Neuronal stem cell (in vitro differentiated cells): ENCODE measurements around the gene CACNG7.
"Not testable (repeated sequence)": the region's sequence is repeated elsewhere in the genome, so short reads cannot be mapped to it uniquely, and the experiment has no call there.

ENCODE experiments used
- DNase-seq: peaks from one replicate; pipeline ENCODE4 v3.0.0-alpha.2; 2013; ENCODE audit warnings: low spot score
- H2AFZ ChIP-seq: one replicate; pipeline ENCODE4 v1.6.1; 2013; ENCODE audit warnings: mild to moderate bottlenecking, low read length, inconsistent platforms
- H2AK5ac ChIP-seq: 2 replicates; pipeline ENCODE4 v1.6.1; 2013; ENCODE audit warnings: low read depth, mild to moderate bottlenecking, inconsistent platforms, low read length, moderate library complexity, mixed read lengths
- H2BK120ac ChIP-seq: 2 replicates; pipeline ENCODE4 v1.6.1; 2013; ENCODE audit warnings: low read depth, mild to moderate bottlenecking, inconsistent platforms, low read length, moderate library complexity, mixed read lengths
- H2BK12ac ChIP-seq: one replicate; pipeline ENCODE4 v1.6.1; 2013; ENCODE audit warnings: low read length, inconsistent platforms
- H2BK15ac ChIP-seq: 2 replicates; pipeline ENCODE4 v1.6.1; 2013; ENCODE audit warnings: mild to moderate bottlenecking, low read length, inconsistent platforms, mixed read lengths
- H2BK5ac ChIP-seq: one replicate; pipeline ENCODE4 v1.6.1; 2013; ENCODE audit warnings: inconsistent platforms, mild to moderate bottlenecking, low read length, moderate library complexity
- H3K14ac ChIP-seq: one replicate; pipeline ENCODE4 v1.6.1; 2013; ENCODE audit warnings: low read length, inconsistent platforms
- H3K18ac ChIP-seq: 2 replicates; pipeline ENCODE4 v1.6.1; 2013; ENCODE audit warnings: low read length, inconsistent platforms
- H3K23ac ChIP-seq: 2 replicates; pipeline ENCODE4 v1.6.1; 2013; ENCODE audit warnings: low read depth, mild to moderate bottlenecking, mixed read lengths, low read length, inconsistent platforms; ENCODE audit not compliant: poor library complexity
- H3K27ac ChIP-seq: replicated peaks from 3 replicates; pipeline ENCODE4 v1.5.1; 2013; ENCODE audit warnings: low read length, inconsistent platforms
- H3K27me3 ChIP-seq, 3 experiments: 2 replicates each; pipeline ENCODE4 v1.6.1; 2013; ENCODE audit warnings: low read length in 3 of 3, mild to moderate bottlenecking in 2 of 3, inconsistent platforms in 1 of 3, low read depth in 1 of 3, mixed read lengths in 1 of 3, moderate library complexity in 1 of 3; ENCODE audit not compliant: control insufficient read depth in 3 of 3, insufficient read depth in 3 of 3
- H3K36me3 ChIP-seq, 2 donors: replicated peaks in 1 of 2; 2 replicates each; pipeline ENCODE4 v1.6.1; 2013; ENCODE audit warnings: low read length in 2 of 2; ENCODE audit not compliant: control insufficient read depth in 2 of 2, insufficient read depth in 2 of 2
- H3K4ac ChIP-seq: 2 replicates; pipeline ENCODE4 v1.6.1; 2013; ENCODE audit warnings: inconsistent platforms, mild to moderate bottlenecking, low read length, moderate library complexity
- H3K4me1 ChIP-seq, 2 donors: 1 replicate in 1 of 2; 2 replicates in 1 of 2; pipeline ENCODE4 v1.6.1; 2013; ENCODE audit warnings: low read length in 2 of 2, low read depth in 1 of 2; ENCODE audit not compliant: control insufficient read depth in 2 of 2, insufficient read depth in 1 of 2
- H3K4me2 ChIP-seq: one replicate; pipeline ENCODE4 v1.6.1; 2013; ENCODE audit warnings: mild to moderate bottlenecking, low read length, inconsistent platforms; ENCODE audit not compliant: insufficient read depth, poor library complexity, severe bottlenecking
- H3K4me3 ChIP-seq, 2 donors: 2 replicates each; pipeline ENCODE4 v1.5.1; 2013; ENCODE audit warnings: low read length in 2 of 2, mild to moderate bottlenecking in 2 of 2, inconsistent platforms in 1 of 2, moderate library complexity in 1 of 2
- H3K79me1 ChIP-seq: one replicate; pipeline ENCODE4 v1.6.1; 2013; ENCODE audit warnings: low read depth, mild to moderate bottlenecking, inconsistent platforms, low read length, moderate library complexity
- H3K9ac ChIP-seq: one replicate; pipeline ENCODE4 v1.6.1; 2013; ENCODE audit warnings: mild to moderate bottlenecking, low read depth, low read length, inconsistent platforms; ENCODE audit not compliant: poor library complexity
- H3K9me3 ChIP-seq, 2 donors: replicated peaks in 1 of 2; 2 replicates each; pipeline versions ENCODE3 to v1.6.1; 2013; ENCODE audit warnings: low read length in 2 of 2, mild to moderate bottlenecking in 2 of 2, inconsistent platforms in 1 of 2, low read depth in 1 of 2, mixed read lengths in 1 of 2, moderate library complexity in 1 of 2; ENCODE audit not compliant: control insufficient read depth in 2 of 2, insufficient read depth in 1 of 2
- H4K8ac ChIP-seq: one replicate; pipeline ENCODE4 v1.6.1; 2013; ENCODE audit warnings: low read depth, mild to moderate bottlenecking, inconsistent platforms, low read length, moderate library complexity
- H4K91ac ChIP-seq: one replicate; pipeline ENCODE4 v1.6.1; 2013; ENCODE audit warnings: low read length, low read depth, mild to moderate bottlenecking, inconsistent platforms; ENCODE audit not compliant: poor library complexity
- WGBS, 2 donors: extraction: QIAGEN DNeasy Blood & Tissue Kit; methylation state at CpG; one replicate each; pipeline ENCODE4 v1.1.7; 2013; ENCODE audit warnings: missing lambda C conversion rate in 2 of 2, mixed read lengths in 1 of 2; ENCODE audit not compliant: insufficient read length in 2 of 2, insufficient replicate concordance in 1 of 2; ENCODE audit errors: extremely low coverage in 2 of 2; 5-methylcytosine and 5-hydroxymethylcytosine counted together

Gene CACNG7

DNA sequence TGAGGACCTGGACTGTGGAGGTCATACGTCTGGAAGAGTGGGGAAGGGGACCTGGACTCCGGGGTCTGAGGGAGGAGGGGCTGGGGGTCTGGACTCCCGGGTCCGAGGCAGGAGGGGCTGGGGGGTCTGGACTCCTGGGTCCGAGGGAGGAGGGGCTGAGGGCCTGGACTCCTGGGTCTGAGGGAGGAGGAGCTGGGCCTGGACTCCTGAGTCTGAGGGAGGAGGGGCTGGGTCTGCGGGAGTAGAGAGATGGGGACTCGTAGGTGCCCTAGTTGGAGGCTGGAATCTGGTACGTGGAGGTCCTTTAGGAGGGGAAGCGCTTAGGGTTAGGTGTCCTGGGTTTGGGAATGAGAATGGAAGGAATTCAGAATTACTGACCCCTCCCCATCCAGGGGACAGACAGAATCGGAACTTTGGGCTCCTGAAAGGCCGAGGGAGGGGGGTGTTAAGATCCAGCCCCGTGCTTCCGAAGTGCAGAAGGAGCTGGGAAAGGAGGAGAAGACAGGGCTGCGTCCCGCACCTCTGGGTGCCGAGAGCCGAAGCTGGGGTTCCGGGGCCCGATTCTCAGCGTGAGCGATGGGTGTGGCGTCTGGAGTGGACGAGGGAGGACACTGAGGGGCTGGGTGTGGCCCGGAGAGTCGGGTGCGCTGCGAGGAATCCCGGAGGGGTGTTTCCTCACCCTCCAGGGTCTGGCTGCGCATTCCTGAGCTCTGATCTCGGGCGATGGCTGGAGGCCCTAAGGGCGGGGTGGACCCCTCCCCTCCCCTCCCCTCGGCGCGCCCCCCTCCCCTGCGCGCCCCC, 40.8 kb upstream of the CACNG7 start:
- peak overlapping the region; percentile 63 for H2BK120ac ChIP-seq
- peak overlapping the region; percentile 88 for H3K4me2 ChIP-seq
- peak overlapping the region; percentile 80 for H2BK5ac ChIP-seq
- H4K91ac ChIP-seq: peak overlapping the region; percentile 38
- WGBS, 2 donors: no CpG with 5 or more reads among the region's 37 CpGs
- H3K4me1 ChIP-seq: peaks cover 8 to 15% of the 10 kb centered on the region in 2 donors
- peak overlapping the region; percentile 44 for H3K23ac ChIP-seq
- peak overlapping the region; percentile 87 to 96 for H3K4me3 ChIP-seq
- peak overlapping the region; percentile 86 for H2BK15ac ChIP-seq
- H3K79me1 ChIP-seq: peaks cover 5% of the 10 kb centered on the region
- H2AK5ac ChIP-seq: peak overlapping the region; percentile 77
- H3K18ac ChIP-seq: peak overlapping the region; percentile 97
- no peak overlapping the region for H2BK12ac ChIP-seq
- peaks cover 4 to 26% of the 10 kb centered on the region in 2 donors for H3K36me3 ChIP-seq
- peak overlapping the region; percentile 77 for H2AFZ ChIP-seq
- DNase-seq: no peak
- no peak overlapping the region for H3K14ac ChIP-seq
- no peaks in the 10 kb centered on the region for H3K27me3 ChIP-seq
- H3K27ac ChIP-seq: peak overlapping the region; percentile 86
- H3K9ac ChIP-seq: peak overlapping the region; percentile 92
- no peak overlapping the region for H4K8ac ChIP-seq
- no peak overlapping the region for H3K4ac ChIP-seq
- H3K9me3 ChIP-seq: no peaks in the 10 kb centered on the region

DNA sequence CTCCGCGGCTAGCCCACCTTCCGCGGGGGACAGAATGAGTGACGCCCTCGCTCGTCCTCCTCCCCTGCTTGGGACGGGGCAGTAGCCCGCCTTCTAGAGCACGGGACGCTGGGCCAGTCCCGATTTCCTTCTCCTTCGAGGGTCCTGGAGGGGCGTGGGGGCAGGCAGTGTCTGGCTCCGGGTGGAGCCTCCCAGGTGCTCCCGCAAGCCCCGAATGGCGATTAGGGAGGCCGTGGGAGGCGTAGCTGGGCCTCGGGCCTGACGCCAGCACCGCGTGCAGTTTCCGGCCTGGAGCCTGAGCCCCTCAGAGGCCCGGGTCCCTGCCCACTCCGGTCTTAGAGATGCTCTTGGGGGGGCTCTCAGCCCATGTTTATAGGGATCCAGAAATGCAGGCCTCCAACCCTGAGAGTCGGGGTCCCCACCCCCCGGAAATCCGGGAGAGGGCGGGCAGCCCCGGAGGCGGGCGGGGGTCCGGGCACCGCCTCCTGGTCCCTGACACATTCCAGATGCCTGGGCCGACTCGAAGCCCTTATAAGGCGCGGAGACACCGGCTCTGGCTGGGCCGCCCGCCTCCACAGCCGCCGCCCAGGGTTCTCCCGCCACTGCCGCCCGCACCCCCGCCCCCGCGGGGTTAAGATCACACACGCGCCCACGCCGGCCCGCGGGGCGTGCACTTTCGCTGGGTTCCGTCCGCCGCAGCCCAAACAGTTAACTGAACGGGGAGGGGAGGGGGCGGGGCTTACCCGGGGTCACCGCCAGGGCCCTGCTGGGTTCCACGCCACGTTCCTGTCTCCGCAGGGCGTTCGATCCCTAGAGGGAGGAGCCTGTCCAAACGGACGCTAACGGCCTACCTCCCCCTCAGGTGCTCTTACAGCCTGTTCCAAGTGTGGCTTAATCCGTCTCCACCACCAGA, 39.9 kb upstream of the CACNG7 start:
- WGBS, 2 donors: no CpG with 5 or more reads among the region's 75 CpGs

DNA sequence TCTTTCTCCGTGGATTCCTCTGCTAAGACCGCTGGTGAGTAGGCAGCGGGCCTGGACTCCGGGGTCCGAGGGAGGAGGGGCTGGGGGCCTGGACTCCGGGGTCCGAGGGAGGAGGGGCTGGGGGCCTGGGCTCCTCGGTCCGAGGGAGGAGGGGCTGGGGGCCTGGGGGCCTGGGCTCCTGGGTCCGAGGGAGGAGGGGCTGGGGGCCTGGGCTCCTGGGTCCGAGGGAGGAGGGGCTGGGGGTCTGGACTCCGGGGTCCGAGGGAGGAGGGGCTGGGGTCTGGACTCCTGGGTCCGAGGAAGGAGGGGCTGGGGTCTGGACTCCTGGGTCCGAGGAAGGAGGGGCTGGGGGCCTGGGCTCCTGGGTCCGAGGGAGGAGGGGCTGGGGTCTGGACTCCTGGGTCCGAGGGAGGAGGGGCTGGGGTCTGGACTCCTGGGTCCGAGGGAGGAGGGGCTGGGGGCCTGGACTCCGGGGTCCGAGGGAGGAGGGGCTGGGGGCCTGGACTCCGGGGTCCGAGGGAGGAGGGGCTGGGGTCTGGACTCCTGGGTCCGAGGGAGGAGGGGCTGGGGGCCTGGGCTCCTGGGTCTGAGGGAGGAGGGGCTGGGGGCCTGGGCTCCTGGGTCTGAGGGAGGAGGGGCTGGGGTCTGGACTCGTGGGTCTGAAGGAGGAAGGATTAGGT, 39.1 kb upstream of the CACNG7 start:
- H3K14ac ChIP-seq, H3K9me3 ChIP-seq, H2BK15ac ChIP-seq, H2BK120ac ChIP-seq, H3K27me3 ChIP-seq, H2BK12ac ChIP-seq, H4K91ac ChIP-seq, H2AK5ac ChIP-seq, H4K8ac ChIP-seq, H2BK5ac ChIP-seq, H3K4ac ChIP-seq, DNase-seq, H3K23ac ChIP-seq: not testable (repeated sequence)
- WGBS, 2 donors: no CpG with 5 or more reads among the region's 24 CpGs
- peak overlapping the region; percentile 61 for H3K27ac ChIP-seq
- peaks cover 13% of the 10 kb centered on the region for H3K79me1 ChIP-seq
- peak overlapping the region; percentile 22 for H3K9ac ChIP-seq
- H3K4me2 ChIP-seq: peak overlapping the region; percentile 88
- peaks cover 19 to 43% of the 10 kb centered on the region in 2 donors for H3K36me3 ChIP-seq
- peak overlapping the region; percentile 87 to 96 for H3K4me3 ChIP-seq
- peaks cover 8 to 15% of the 10 kb centered on the region in 2 donors for H3K4me1 ChIP-seq
- H2AFZ ChIP-seq: peak overlapping the region; percentile 77
- peak overlapping the region; percentile 94 for H3K18ac ChIP-seq

More for the DNA sequence above, 39.9 kb upstream of the CACNG7 start:
- Histone ChIP-seq H3K79me1 (peaks cover 13% of the 10 kb centered on the region), H2AK5ac (peak overlapping the region; percentile 77), H3K4me3 (peak overlapping the region; percentile 87 to 96), H2BK15ac (peak overlapping the region; percentile 86), H3K9ac (peak overlapping the region; percentile 92), H4K8ac (no peak overlapping the region), H2BK5ac (peak overlapping the region; percentile 80), H3K36me3 (peaks cover 13 to 35% of the 10 kb centered on the region in 2 donors), H2BK120ac (no peak overlapping the region), H3K9me3 (no peaks in the 10 kb centered on the region), H3K4me1 (peaks cover 8 to 15% of the 10 kb centered on the region in 2 donors), H3K23ac (no peak overlapping the region), H3K27me3 (no peaks in the 10 kb centered on the region), H2AFZ (peak overlapping the region; percentile 77), H2BK12ac (no peak overlapping the region), H3K4ac (no peak overlapping the region), H3K18ac (peak overlapping the region; percentile 97), H3K4me2 (peak overlapping the region; percentile 88), H3K27ac (peak overlapping the region; percentile 86), H4K91ac (no peak overlapping the region), H3K14ac (peak overlapping the region; percentile 75)
- DNase-seq: peak; percentile 87
